Kasumi-1 (cell line): ENCODE results near the gene TMEM131L.
"Not testable (repeated sequence)": the region's sequence is repeated elsewhere in the genome, so short reads cannot be mapped to it uniquely, and the experiment has no call there.

ENCODE experiments used
- DNase-seq, 2 experiments: peaks; one replicate each; lab custom pipeline; 2025; lab: John Stamatoyannopoulos, UW

The TMEM131L gene

GRCh38 chr4:153447175-153447905, 18.8 kb upstream of the TMEM131L start:
- no peak for DNase-seq

GRCh38 chr4:153448003-153448731, 18.0 kb upstream of the TMEM131L start:
- DNase-seq = no peak

- DNase-seq = no peak
These were observed 16.8 kb upstream of the TMEM131L start for GRCh38 chr4:153449338-153449737.

- DNase-seq = no peak
These were observed 15.6 kb upstream of the TMEM131L start for GRCh38 chr4:153450544-153450917.

GRCh38 chr4:153451145-153451544, 15.0 kb upstream of the TMEM131L start:
- DNase-seq = not testable (repeated sequence)

- DNase-seq = peak in 1 of 2 experiments; percentile 21
These were observed 14.1 kb upstream of the TMEM131L start for GRCh38 chr4:153451911-153452657.

- no peak for DNase-seq
These were observed 13.3 kb upstream of the TMEM131L start for GRCh38 chr4:153452658-153453378.

- DNase-seq = no peak
These were observed 12.8 kb upstream of the TMEM131L start for GRCh38 chr4:153453402-153453801.

- DNase-seq = no peak
These were observed 7.2 kb upstream of the TMEM131L start for GRCh38 chr4:153458969-153459368.

GRCh38 chr4:153461549-153461948, 4.6 kb upstream of the TMEM131L start:
- DNase-seq = not testable (repeated sequence)

GRCh38 chr4:153464068-153464467, 2.1 kb upstream of the TMEM131L start:
- no peak for DNase-seq

GRCh38 chr4:153465140-153465539, 1.0 kb upstream of the TMEM131L start:
- no peak for DNase-seq

GRCh38 chr4:153465615-153466080, 512 bp upstream of the TMEM131L start:
- peak; percentile 54 to 55 for DNase-seq

GRCh38 chr4:153466949-153467896, 1.1 kb downstream of the TMEM131L start:
- DNase-seq = peak in 1 of 2 experiments; percentile 20

- DNase-seq = peak; percentile 35 to 39
These were observed 1.7 kb downstream of the TMEM131L start for GRCh38 chr4:153467897-153468262.

GRCh38 chr4:153468587-153468986, 2.4 kb downstream of the TMEM131L start:
- DNase-seq = no peak

GRCh38 chr4:153469031-153469430, 2.9 kb downstream of the TMEM131L start:
- DNase-seq = no peak

- DNase-seq = not testable (repeated sequence)
These were observed 5.0 kb downstream of the TMEM131L start for GRCh38 chr4:153471071-153471697.

GRCh38 chr4:153471698-153472093, 5.5 kb downstream of the TMEM131L start:
- DNase-seq = no peak
